Right atrium auricular region (tissue), 2 donors: Measurements from ENCODE around the gene SLC39A11. TPM values are rescaled to one million over a fixed set of nuclear protein-coding genes. Genes with fewer than 3 reads are reported as not detected.

Source experiments
- DNase-seq: peaks from one replicate; pipeline ENCODE4 v3.0.0-alpha.2; 2019; ENCODE audit warnings: low spot score
- H3K27ac ChIP-seq, 2 donors: fragments of 200-600 bp; sonication (generic); 1 replicate in 1 of 2; 2 replicates in 1 of 2; pipeline ENCODE4 v1.5.1; 2016 to 2019
- H3K27me3 ChIP-seq, 2 donors: fragments of 200-600 bp; sonication (generic); one replicate each; pipeline versions ENCODE4 v1.5.1 to v1.6.0; 2017 to 2019
- H3K36me3 ChIP-seq: fragments of 200-600 bp; sonication (generic); one replicate; pipeline ENCODE4 v1.5.1; 2016
- H3K4me1 ChIP-seq, 2 donors: fragments of 200-600 bp; sonication (generic); one replicate each; pipeline versions ENCODE4 v1.5.1 to v1.6.0; 2017 to 2019
- H3K4me3 ChIP-seq, 2 donors: fragments of 200-600 bp; sonication (generic); 1 replicate in 1 of 2; 2 replicates in 1 of 2; pipeline ENCODE4 v1.5.1; 2017 to 2019; ENCODE audit warnings: mild to moderate bottlenecking in 1 of 2, moderate library complexity in 1 of 2
- H3K9me3 ChIP-seq, 2 donors: fragments of 200-600 bp; sonication (generic); one replicate each; pipeline ENCODE4 v1.5.1; 2019
- CTCF ChIP-seq, 2 donors: fragments of 200-600 bp; sonication (generic); IDR thresholded peaks; one replicate each; pipeline ENCODE4 v1.5.1; 2019; ENCODE audit warnings: antibody characterized with exemption in 2 of 2
- total RNA-seq, 2 donors: library from RNA; depleted of rRNA; stranded (reverse); fragments of >200 nt; gene quantifications; one replicate each; pipeline ENCODE4 v1.1.0, GENCODE V29; 2016

Gene SLC39A11
- total RNA-seq, 2 donors from 2014 or later, result 7.4 to 15.5 TPM

- Histone ChIP-seq H3K36me3 (no peaks in the 10 kb centered on the region), H3K27ac (no peak overlapping the region), H3K4me3 (no peak overlapping the region), H3K4me1 (no peaks in the 10 kb centered on the region), H3K27me3 (no peaks in the 10 kb centered on the region), H3K9me3 (peaks cover 0 to 38% of the 10 kb centered on the region in 2 donors)
- DNase-seq, result no peak
- no peak for TF ChIP-seq CTCF (IDR thresholded peaks at IDR 0.05)
Measured at GRCh38 chr17:72795941-72796340, 296.5 kb downstream of the SLC39A11 start.

- H3K9me3 ChIP-seq, result peaks cover 0 to 22% of the 10 kb centered on the region in 2 donors
- no peak for DNase-seq
Measured at GRCh38 chr17:72794152-72794551, 298.3 kb downstream of the SLC39A11 start.

GRCh38 chr17:72792771-72793170 is 299.7 kb downstream of the SLC39A11 start:
- DNase-seq, result no peak
- no peak overlapping the region for H3K4me3 ChIP-seq
- H3K4me1 ChIP-seq, result no peaks in the 10 kb centered on the region
- H3K36me3 ChIP-seq, result no peaks in the 10 kb centered on the region
- no peaks in the 10 kb centered on the region for H3K27me3 ChIP-seq
- TF ChIP-seq CTCF (IDR thresholded peaks at IDR 0.05), result no peak
- H3K27ac ChIP-seq, result no peak overlapping the region
- peaks cover 0 to 22% of the 10 kb centered on the region in 2 donors for H3K9me3 ChIP-seq

More at GRCh38 chr17:72794152-72794551, 298.3 kb downstream of the SLC39A11 start:
- H3K27ac ChIP-seq, result no peak overlapping the region
- H3K27me3 ChIP-seq, result no peaks in the 10 kb centered on the region
- no peak for TF ChIP-seq CTCF (IDR thresholded peaks at IDR 0.05)
- H3K4me1 ChIP-seq, result no peaks in the 10 kb centered on the region
- no peak overlapping the region for H3K4me3 ChIP-seq
- no peaks in the 10 kb centered on the region for H3K36me3 ChIP-seq

GRCh38 chr17:72790190-72790589 is 302.3 kb downstream of the SLC39A11 start:
- no peaks in the 10 kb centered on the region for H3K4me1 ChIP-seq
- peaks cover 0 to 17% of the 10 kb centered on the region in 2 donors for H3K9me3 ChIP-seq
- H3K36me3 ChIP-seq, result no peaks in the 10 kb centered on the region
- no peak for TF ChIP-seq CTCF (IDR thresholded peaks at IDR 0.05)
- H3K27ac ChIP-seq, result no peak overlapping the region
- no peak overlapping the region for H3K4me3 ChIP-seq
- no peak for DNase-seq
- no peaks in the 10 kb centered on the region for H3K27me3 ChIP-seq

- H3K4me1 ChIP-seq, result no peaks in the 10 kb centered on the region
- TF ChIP-seq CTCF (IDR thresholded peaks at IDR 0.05), result no peak
- no peaks in the 10 kb centered on the region for H3K36me3 ChIP-seq
- H3K27me3 ChIP-seq, result no peaks in the 10 kb centered on the region
- no peak for DNase-seq
- peaks cover 0 to 12% of the 10 kb centered on the region in 2 donors for H3K9me3 ChIP-seq
- H3K27ac ChIP-seq, result no peak overlapping the region
- H3K4me3 ChIP-seq, result no peak overlapping the region
Measured at GRCh38 chr17:72789711-72790110, 302.8 kb downstream of the SLC39A11 start.

- Histone ChIP-seq H3K9me3 (peaks cover 0 to 5% of the 10 kb centered on the region in 2 donors), H3K27me3 (no peaks in the 10 kb centered on the region), H3K36me3 (no peaks in the 10 kb centered on the region), H3K4me1 (no peaks in the 10 kb centered on the region), H3K4me3 (no peak overlapping the region), H3K27ac (no peak overlapping the region)
- no peak for DNase-seq
- TF ChIP-seq CTCF (IDR thresholded peaks at IDR 0.05), result no peak
Measured at GRCh38 chr17:72788950-72789585, 303.4 kb downstream of the SLC39A11 start.
